ENCODE results near the gene RMI2.

The RMI2 gene

DNA sequence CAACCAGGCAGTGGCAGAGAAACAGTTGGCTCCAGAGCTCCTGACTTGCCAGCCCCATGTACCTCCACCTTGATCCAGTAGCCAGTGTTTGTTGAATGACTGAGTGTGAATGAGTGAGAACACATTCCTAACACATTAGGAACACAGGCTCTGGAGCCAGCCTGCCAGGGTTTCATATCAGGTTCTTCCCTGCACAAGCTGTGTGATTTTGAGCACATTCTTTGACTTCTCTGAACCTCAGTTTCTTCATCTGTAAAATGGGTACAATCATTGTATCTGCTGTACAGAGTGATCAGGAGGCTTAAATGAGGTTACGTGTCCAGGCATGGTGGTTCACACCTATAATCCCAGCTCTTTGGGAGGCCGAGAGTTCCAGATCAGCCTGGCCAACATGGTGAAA, 13.3 kb upstream of the RMI2 start:
- H3K4me1 Mint-ChIP-seq, result peaks cover 23% of the 10 kb centered on the region
- no peak for DNase-seq (ENCODE audit: low spot score in 2 of 2)
- H3K4me3 Mint-ChIP-seq, result no peak overlapping the region
- no peak overlapping the region for H3K27ac Mint-ChIP-seq
- H3K9me3 Mint-ChIP-seq, result no peaks in the 10 kb centered on the region
- peaks cover 6% of the 10 kb centered on the region for H3K36me3 Mint-ChIP-seq
- no peak for ATAC-seq

DNA sequence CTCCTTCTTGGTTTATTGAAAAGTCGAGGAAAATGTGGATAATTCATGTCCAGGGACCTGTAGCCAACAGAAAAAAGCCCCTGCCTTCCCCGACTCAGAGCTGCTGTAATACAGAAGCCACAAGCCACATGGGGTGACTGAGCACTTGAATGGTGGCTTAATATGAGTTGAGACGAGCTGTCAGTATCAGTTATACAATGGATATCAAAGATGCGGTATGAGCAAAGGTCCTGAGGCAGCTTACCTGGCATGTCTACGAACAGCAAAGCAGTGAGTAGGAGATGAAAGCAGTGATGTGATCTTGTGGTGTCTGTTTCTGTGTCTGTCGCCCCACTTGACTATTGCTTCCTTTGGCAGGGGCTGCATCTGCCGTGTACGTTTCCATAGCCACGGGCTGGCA, 12.2 kb upstream of the RMI2 start:
- H3K4me1 Mint-ChIP-seq, result peaks cover 12% of the 10 kb centered on the region
- no peaks in the 10 kb centered on the region for H3K9me3 Mint-ChIP-seq
- no peak for DNase-seq (ENCODE audit: low spot score in 2 of 2)
- no peaks in the 10 kb centered on the region for H3K36me3 Mint-ChIP-seq
- no peak overlapping the region for H3K4me3 Mint-ChIP-seq
- H3K27ac Mint-ChIP-seq, result no peak overlapping the region
- ATAC-seq, result no peak

DNA sequence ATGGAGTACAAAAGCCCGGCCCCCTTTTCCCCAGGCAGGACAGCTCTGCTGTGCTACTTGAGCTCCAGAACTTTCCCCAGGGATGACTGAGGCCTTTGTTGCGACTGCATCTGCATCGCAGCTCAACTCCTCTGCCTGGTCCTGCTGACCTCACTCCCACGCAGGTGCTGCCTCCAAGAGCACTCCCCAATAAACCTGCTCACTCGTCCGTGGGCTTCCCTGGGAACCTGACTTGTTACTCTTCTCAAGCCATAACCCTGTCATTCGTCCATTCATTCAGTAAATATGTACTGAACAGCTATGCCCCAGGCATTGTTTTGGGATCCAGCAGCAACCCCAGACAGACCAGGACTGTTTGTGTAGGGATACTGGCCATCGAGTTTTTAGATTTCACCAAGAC, 11.6 kb upstream of the RMI2 start:
- H3K4me3 Mint-ChIP-seq, result no peak overlapping the region
- peaks cover 5% of the 10 kb centered on the region for H3K4me1 Mint-ChIP-seq
- no peak for ATAC-seq
- DNase-seq (ENCODE audit: low spot score in 2 of 2), result no peak
- H3K27ac Mint-ChIP-seq, result no peak overlapping the region
- no peaks in the 10 kb centered on the region for H3K36me3 Mint-ChIP-seq
- no peaks in the 10 kb centered on the region for H3K9me3 Mint-ChIP-seq

DNA sequence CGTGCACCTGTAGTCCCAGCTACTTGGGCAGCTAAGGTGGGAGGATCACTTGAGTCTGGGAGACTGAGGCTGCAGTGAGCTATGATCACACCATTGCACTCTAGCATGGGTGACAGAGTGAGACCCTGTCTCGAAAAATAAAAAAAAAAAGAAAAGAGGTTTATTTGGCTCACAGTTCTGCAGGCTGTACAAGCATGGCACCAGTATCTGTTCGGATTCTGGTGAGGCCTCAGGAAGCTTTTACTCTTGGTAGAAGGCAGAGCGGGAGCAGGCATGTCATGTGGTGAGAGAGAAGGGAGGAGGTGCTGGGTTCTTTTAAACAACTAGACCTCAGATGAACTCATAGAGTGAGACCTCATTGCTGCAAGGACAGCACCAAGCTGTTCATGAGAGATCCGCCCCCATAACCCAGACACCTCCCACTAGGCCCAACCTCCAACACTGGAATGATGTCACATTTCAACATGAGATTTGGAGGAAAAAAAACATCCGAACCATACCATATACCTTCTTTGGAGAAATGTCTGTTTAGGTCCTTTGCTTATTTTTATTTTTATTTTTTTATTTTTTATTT, 10.3 kb upstream of the RMI2 start:
- H3K27ac Mint-ChIP-seq, result no peak overlapping the region
- no peaks in the 10 kb centered on the region for H3K36me3 Mint-ChIP-seq
- no peak overlapping the region for H3K4me3 Mint-ChIP-seq

DNA sequence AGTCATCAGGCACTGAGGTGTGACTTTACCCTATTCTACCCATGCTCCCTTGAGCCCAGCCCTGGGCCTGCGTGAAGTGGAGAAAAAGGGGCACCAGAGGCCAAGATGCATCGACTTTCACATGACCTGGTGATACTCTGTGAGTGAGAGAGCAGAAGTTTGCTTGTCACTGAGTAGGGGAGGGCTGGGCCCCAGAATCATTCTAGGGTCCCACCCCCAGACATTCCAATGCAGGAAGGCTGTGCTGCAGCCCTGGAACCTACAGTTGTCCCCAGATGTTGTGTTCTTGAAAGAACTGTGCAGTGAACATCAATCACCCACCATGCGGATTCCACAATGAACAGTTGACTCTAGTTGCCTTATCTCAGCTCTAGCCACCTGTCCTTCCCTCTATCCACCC, 6.2 kb upstream of the RMI2 start:
- no peaks in the 10 kb centered on the region for H3K36me3 Mint-ChIP-seq
- no peak overlapping the region for H3K27ac Mint-ChIP-seq
- H3K4me3 Mint-ChIP-seq, result no peak overlapping the region
- DNase-seq (ENCODE audit: low spot score in 2 of 2), result no peak
- peaks cover 12% of the 10 kb centered on the region for H3K4me1 Mint-ChIP-seq
- no peak for ATAC-seq
- H3K9me3 Mint-ChIP-seq, result no peaks in the 10 kb centered on the region

More for the DNA sequence above, 10.3 kb upstream of the RMI2 start:
- H3K4me1 Mint-ChIP-seq, result no peaks in the 10 kb centered on the region
- no peaks in the 10 kb centered on the region for H3K9me3 Mint-ChIP-seq
- DNase-seq (ENCODE audit: low spot score in 2 of 2) (no peak), ATAC-seq (no peak)

DNA sequence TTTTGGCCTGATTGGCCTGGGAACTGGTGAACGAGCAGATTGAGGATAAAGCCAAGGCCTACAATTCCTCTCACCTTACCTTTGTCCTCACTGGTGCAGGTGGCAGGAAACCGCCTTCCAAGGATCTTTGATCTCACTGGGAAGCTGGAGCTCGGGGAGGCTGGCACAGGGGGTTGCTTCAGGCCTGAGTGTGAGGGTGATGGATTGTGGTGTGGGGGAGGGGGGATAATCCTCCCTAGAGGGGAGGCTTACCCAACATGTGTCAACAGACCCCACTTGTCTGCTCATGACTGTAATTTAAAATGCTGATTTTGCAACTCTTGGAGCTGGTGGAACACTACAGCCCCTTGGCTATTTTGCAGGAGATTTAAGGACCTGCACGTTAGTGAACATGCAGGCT, 4.5 kb upstream of the RMI2 start:
- DNase-seq (ENCODE audit: low spot score in 2 of 2) (no peak), ATAC-seq (no peak)
- peaks cover 19% of the 10 kb centered on the region for H3K4me1 Mint-ChIP-seq
- no peak overlapping the region for H3K27ac Mint-ChIP-seq
- H3K4me3 Mint-ChIP-seq, result no peak overlapping the region
- no peaks in the 10 kb centered on the region for H3K9me3 Mint-ChIP-seq
- peaks cover 7% of the 10 kb centered on the region for H3K36me3 Mint-ChIP-seq

DNA sequence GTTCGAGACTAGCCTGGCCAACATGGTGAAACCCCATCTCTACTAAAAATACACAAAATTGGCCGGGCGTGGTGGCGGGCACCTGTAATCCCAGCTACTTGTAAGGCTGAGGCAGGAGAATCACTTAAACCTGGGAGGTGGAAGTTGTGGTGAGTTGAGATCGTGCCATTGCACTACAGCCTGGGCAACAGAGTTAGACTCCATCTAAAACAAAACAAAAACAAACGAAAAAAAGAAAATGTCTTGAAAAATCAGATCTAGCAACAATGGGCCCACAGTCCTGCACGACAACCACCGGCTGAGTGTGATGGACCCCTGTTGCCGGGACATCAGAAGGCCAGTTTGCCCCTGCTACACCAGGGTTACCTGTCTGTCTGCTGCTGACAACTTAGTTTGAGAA, 3.9 kb upstream of the RMI2 start:
- ATAC-seq, result no peak
- DNase-seq (ENCODE audit: low spot score in 2 of 2), result no peak
- Mint-ChIP-seq H3K36me3 (peaks cover 14% of the 10 kb centered on the region), H3K27ac (no peak overlapping the region), H3K4me3 (no peak overlapping the region), H3K4me1 (peaks cover 19% of the 10 kb centered on the region), H3K9me3 (no peaks in the 10 kb centered on the region)

DNA sequence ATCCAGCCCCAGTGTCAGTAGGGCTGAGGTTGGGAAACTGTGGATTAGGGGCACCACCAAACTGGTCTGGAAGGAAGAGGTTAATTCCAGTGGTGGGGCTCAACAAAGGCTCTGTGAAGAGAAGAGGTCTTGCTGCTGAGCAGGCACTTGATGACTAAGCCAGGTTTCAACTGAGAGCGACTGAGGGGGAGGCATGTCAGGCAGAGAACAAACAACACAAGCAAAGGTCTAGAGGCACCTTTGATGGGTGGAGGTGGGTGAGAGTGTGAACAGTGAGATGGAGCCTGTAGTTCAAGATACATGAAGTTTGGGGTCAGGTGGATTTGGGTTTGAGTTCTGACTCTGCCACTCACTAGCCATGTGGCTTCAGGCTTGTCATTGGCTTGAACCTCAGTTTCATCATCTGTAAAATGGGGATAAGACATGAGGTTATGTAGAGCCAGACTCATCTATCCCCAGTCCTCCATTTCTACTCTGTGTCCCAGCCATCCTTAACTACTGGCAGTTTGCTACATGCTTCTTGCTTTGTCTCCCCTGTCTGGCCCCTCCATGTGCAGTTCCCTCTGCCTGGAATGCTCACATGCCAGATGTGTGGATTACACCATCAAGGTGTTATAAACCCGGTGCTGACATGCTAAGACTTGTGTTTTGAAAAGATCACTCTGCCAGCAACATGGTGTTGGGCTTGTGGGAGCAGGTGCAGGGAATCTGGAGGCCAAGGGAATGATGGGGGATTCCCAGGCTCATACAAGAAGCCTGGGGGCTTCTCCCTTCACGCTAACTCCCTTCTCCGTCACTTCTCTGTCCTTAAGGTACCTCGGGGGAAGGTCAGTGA, 3.0 kb upstream of the RMI2 start:
- no peak for DNase-seq (ENCODE audit: low spot score in 2 of 2)
- no peaks in the 10 kb centered on the region for H3K9me3 Mint-ChIP-seq
- H3K27ac Mint-ChIP-seq, result no peak overlapping the region
- H3K4me1 Mint-ChIP-seq, result peaks cover 19% of the 10 kb centered on the region
- H3K4me3 Mint-ChIP-seq, result no peak overlapping the region
- H3K36me3 Mint-ChIP-seq, result peaks cover 15% of the 10 kb centered on the region
- ATAC-seq, result no peak

DNA sequence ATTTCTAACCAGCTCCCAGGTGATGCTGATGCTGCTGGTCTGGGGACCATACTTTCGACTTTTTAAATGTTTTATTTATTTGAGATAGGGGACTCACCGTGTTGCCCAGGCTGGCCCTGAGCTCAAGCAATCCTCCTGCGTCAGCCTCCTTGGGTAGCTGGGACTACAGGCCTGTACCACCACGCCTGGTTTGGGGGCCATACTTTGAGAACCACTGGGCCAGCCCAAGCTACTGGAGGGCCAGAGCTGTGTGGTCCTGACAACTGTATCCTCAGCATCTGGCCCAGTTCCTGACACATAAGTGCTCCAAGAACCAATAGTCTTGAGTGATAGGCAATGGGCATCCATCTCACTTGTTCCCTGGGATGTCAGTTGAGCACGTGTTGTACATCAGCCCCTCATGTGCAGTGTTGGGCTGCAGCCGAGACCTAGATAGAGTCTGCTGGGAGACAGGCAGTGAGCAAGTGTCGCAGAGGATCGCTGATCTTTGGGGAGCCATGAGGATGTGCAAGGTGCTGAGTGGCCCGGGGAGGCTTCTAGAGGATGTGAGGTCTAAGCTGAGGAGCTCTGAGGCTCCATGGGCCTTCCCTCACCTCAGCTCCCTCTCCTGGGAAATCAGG, 1.6 kb downstream of the RMI2 start:
- peak overlapping the region; percentile 80 for H3K4me3 Mint-ChIP-seq
- ATAC-seq, result no peak
- H3K27ac Mint-ChIP-seq, result peak overlapping the region; percentile 68
- peaks cover 32% of the 10 kb centered on the region for H3K4me1 Mint-ChIP-seq
- no peaks in the 10 kb centered on the region for H3K9me3 Mint-ChIP-seq
- no peak for DNase-seq (ENCODE audit: low spot score in 2 of 2)
- peaks cover 35% of the 10 kb centered on the region for H3K36me3 Mint-ChIP-seq

DNA sequence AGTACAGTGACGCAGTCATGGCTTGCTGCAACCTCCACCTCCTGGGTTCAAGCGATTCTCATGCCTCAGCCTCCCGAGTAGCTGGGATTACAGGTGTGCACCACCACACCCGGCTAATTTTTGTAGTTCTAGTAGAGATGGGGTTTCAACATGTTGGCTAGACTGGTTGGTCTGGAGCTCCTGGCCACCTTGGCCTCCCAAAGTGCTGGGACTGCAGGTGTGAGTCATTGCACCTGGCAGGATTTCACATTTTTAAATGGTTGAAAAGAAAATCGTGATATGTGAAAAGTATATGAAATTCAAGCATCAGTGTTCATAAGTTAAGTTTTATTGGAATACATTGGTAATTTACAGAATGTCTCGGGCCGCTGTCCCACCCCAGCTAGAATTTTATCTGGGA, 2.6 kb downstream of the RMI2 start:
- Mint-ChIP-seq H3K36me3 (peaks cover 45% of the 10 kb centered on the region), H3K4me3 (no peak overlapping the region)
- no peak for ATAC-seq

DNA sequence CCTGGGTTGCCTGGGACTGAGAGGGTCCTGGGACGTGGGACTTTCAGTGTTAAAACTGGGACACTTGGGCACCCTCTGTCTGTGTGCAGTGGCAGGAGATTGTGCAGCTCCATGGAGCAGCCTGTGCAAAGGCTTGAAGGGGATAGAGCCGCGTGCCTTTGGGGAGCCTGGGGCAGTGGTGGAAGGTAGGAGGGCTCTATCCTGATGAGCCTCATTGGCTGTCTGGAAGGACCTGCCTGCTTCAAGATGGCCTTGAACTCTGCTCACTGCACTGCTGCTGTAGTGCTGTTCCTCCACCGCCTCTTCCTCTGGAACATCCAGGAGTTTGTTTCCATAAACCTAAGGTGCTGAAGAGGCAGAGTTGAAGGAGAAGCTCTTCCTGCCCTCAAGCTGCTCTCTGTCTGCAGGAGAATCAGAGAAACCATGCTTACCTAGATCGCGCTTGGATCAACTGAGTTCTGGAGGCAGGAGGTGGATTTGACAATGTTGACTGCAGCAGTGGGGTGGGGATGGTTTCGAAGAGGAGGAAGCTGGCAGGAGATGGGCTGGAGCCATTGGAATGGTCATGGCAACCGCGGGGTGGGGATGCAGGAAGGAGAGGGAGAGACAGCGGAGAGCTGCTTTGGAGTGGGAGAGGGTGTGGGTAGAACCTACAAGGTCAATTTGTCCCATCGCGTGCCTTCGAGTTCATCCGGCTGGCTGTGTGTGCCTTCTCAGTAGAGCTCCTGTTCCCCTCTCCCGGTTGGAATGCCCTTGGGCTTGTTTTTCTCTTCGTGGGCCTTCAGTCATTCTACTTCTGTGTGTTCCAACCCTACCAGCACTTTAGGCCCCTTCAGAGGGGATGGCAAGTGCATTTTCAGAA, 3.7 kb downstream of the RMI2 start:
- peaks cover 33% of the 10 kb centered on the region for H3K4me1 Mint-ChIP-seq
- no peak overlapping the region for H3K4me3 Mint-ChIP-seq
- H3K27ac Mint-ChIP-seq, result no peak overlapping the region

More for the DNA sequence above, 2.6 kb downstream of the RMI2 start:
- Mint-ChIP-seq H3K27ac (no peak overlapping the region), H3K9me3 (no peaks in the 10 kb centered on the region), H3K4me1 (peaks cover 22% of the 10 kb centered on the region)
- DNase-seq (ENCODE audit: low spot score in 2 of 2), result no peak

DNA sequence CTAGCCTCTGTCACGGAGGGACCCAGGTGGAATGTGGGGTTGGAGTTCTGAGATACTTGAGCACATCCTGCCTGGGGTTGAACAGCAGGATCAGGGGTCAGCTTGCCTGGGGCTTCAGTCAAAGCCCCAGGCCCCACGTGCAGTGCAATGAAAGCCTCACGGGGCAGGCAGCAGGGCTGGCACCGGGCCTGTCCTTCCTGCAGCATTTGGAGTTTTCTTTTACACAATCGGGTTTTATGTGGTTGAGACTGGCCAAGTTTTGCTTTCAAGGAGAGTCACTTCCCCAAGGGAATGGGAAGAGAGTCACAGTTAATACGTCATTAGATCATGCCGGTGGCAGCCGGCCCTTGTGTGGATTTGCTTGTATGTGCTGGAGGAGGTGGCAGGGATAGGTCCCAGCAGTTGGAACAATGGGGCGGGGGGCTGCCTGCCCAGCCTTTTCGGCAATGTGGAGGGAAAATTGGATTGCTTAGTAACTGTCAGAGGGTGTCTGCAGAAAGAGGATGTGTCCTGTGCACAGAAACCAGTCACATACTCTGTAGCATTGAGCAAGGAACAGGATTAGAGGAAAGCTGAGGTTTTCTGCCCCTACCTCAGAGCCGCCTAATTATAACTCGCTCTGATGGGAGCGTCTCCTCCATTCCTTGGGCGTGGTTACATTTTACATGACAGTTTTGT, 4.5 kb downstream of the RMI2 start:
- Mint-ChIP-seq H3K27ac (no peak overlapping the region), H3K9me3 (no peaks in the 10 kb centered on the region), H3K36me3 (peaks cover 61% of the 10 kb centered on the region), H3K4me1 (peaks cover 41% of the 10 kb centered on the region), H3K4me3 (no peak overlapping the region)
- ATAC-seq (no peak), DNase-seq (ENCODE audit: low spot score in 2 of 2) (no peak)

More for the DNA sequence above, 3.7 kb downstream of the RMI2 start:
- peaks cover 54% of the 10 kb centered on the region for H3K36me3 Mint-ChIP-seq
- DNase-seq (ENCODE audit: low spot score in 2 of 2), result no peak
- H3K9me3 Mint-ChIP-seq, result no peaks in the 10 kb centered on the region
- ATAC-seq, result no peak

DNA sequence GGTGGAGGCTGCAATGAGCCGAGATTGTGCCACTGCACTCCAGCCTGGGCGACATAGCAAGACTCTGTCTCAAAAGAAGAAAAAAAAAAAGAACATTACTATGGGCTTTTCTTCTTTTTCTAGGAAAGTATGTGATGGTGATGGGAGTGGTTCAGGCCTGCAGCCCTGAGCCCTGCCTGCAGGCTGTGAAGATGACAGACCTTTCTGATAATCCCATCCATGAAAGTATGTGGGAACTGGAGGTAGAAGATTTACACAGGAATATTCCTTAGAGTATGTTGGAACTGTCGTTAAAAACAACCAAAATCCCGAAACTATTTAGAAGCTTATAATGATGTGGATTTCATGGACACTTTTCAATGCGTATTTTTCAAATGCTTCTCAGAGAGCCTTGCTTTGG, 5.3 kb downstream of the RMI2 start:
- Mint-ChIP-seq H3K27ac (peak overlapping the region; percentile 29), H3K36me3 (peaks cover 63% of the 10 kb centered on the region), H3K9me3 (no peaks in the 10 kb centered on the region), H3K4me3 (no peak overlapping the region), H3K4me1 (peaks cover 42% of the 10 kb centered on the region)
- DNase-seq (ENCODE audit: low spot score in 2 of 2) (no peak), ATAC-seq (no peak)

DNA sequence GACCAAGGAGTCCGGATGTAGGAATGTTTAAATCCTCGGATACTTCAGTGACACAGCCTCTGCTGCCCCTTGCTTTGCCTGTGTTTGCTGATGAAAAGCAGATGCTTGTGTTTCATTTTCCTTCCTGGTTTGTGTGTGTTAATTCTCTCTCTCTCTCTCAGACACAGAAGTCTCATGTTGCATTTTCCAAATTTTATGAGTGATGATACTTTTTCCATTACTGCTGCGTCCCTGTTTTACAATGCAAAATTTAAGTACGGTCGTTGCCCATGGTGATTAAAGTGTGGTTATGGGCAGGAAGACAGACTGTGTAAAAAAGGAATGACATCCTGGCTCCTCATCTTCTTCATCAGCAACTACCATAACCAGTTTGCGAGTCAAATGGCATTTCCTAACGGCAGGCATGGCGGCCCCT, 5.7 kb downstream of the RMI2 start:
- H3K27ac Mint-ChIP-seq, result peak overlapping the region; percentile 29
- H3K4me1 Mint-ChIP-seq, result peaks cover 46% of the 10 kb centered on the region
- ATAC-seq (no peak), DNase-seq (ENCODE audit: low spot score in 2 of 2) (no peak)
- H3K36me3 Mint-ChIP-seq, result peaks cover 64% of the 10 kb centered on the region
- no peak overlapping the region for H3K4me3 Mint-ChIP-seq
- H3K9me3 Mint-ChIP-seq, result no peaks in the 10 kb centered on the region

DNA sequence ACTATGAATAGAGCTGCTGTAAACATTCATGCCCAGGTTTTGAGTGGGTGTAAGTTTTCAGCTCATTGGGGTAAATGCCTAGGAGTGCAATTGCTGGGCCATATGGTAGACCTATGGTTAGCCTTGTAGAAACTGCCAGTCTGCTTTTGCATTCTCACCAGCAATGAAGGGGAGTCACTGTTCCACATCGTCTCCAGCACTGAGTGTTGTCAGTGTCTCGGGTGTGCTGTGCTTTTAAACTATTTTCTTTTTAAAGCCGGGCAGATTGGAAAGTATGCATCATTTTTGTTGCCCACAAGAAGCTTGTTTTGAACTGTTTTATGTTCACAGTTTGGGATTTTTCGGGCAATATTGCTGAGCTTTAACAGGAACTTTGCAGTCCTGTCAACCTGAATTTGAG, 7.9 kb downstream of the RMI2 start:
- H3K9me3 Mint-ChIP-seq, result no peaks in the 10 kb centered on the region
- ATAC-seq, result no peak
- peaks cover 57% of the 10 kb centered on the region for H3K36me3 Mint-ChIP-seq
- peaks cover 62% of the 10 kb centered on the region for H3K4me1 Mint-ChIP-seq
- DNase-seq (ENCODE audit: low spot score in 2 of 2), result no peak
- H3K4me3 Mint-ChIP-seq, result peak overlapping the region; percentile 50
- H3K27ac Mint-ChIP-seq, result no peak overlapping the region

Measured in stimulated activated effector memory CD8-positive, alpha-beta T cell treated with anti-CD3 and anti-CD28 coated beads, Interleukin-12 subunit alpha, Interleukin-12 subunit beta, amount 100 ng/mL, for 72 hours (primary cell).